HG02759 (cell line): Measurements from ENCODE around the gene MACIR.

Experiments
- ATAC-seq: cut with Tn5 transposase; IDR thresholded peaks from one replicate; pipeline ENCODE4 v1.9.1; 2021; ENCODE audit warnings: mild to moderate bottlenecking, moderate library complexity; ENCODE audit not compliant: unreplicated experiment

The MACIR gene

GRCh38 chr5:103289024-103289423 lies 30.5 kb downstream of the MACIR start:
- ATAC-seq, result no peak

- ATAC-seq, result no peak
Measured at GRCh38 chr5:103290846-103291245, 32.3 kb downstream of the MACIR start.

- ATAC-seq, result no peak
Measured at GRCh38 chr5:103291606-103292005, 33.0 kb downstream of the MACIR start.

GRCh38 chr5:103293099-103293498 lies 34.5 kb downstream of the MACIR start:
- no peak for ATAC-seq

GRCh38 chr5:103293719-103294118 lies 35.2 kb downstream of the MACIR start:
- no peak for ATAC-seq

DNA sequence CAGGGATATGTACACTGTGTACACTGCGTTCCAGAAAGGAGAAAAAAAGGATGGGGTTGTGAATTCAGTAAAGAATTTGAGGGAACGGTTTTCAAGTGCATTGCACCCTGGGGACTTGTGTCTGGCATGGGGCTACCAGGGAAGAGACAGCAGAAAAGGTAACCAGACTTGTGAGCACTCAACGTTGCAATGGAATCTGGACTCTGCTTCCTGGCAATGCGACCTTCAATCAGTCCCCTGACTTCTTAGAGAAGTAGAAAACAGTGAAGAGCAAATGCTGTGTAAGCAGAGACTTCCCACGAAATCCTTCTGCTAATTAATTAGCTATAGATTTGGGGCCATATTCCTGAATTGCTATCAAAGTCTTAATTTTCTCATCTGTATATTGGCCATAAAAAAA lies 36.3 kb downstream of the MACIR start:
- no peak for ATAC-seq

GRCh38 chr5:103295424-103295823 lies 36.9 kb downstream of the MACIR start:
- ATAC-seq, result no peak

DNA sequence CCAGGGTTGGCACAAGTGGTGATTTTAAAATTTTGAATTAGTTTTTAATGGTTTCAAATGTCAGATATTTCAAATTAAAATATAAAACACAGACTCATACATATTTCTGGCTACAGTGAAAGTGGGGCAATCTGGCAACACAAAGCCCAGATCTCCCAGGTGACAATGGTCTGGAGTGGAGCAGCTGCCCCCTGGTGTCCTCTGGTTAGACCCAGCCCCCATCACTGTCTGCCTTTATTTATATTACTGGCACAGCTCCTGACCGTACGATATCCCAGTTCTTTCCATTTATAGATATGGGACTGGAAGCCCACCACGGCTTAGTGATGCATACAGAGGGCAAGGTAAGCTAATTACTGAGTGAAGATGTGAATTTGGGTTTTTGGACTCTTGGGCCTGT lies 37.3 kb downstream of the MACIR start:
- ATAC-seq, result no peak

- ATAC-seq, result no peak
Measured at GRCh38 chr5:103298117-103298516, 39.6 kb downstream of the MACIR start.

GRCh38 chr5:103298607-103299188 lies 40.1 kb downstream of the MACIR start:
- ATAC-seq, result no peak

- no peak for ATAC-seq
Measured at GRCh38 chr5:103305809-103306208, 47.2 kb downstream of the MACIR start.

DNA sequence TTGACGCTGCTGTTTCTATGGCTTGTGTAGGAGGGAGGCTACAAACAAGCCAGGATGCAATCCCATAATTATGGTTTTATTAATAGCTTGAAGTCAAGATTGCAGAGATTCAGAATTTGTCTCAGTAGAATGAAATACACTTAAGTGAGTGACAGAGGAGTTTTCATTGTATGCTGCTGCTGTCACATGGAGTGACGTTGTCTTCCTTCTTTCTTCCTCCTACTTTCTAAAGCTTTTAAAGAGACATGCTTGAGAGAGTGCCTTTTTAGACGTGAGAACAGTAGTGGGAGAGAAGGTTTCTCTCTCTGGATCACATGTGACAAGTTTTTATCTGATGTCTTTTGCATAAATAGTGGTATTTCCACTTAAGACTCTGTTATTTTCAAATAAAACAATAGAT lies 48.9 kb downstream of the MACIR start:
- ATAC-seq, result no peak

- no peak for ATAC-seq
Measured at GRCh38 chr5:103308774-103309173, 50.2 kb downstream of the MACIR start.

GRCh38 chr5:103313056-103313455 lies 54.5 kb downstream of the MACIR start:
- ATAC-seq, result no peak

- no peak for ATAC-seq
Measured at GRCh38 chr5:103315455-103315854, 56.9 kb downstream of the MACIR start.

DNA sequence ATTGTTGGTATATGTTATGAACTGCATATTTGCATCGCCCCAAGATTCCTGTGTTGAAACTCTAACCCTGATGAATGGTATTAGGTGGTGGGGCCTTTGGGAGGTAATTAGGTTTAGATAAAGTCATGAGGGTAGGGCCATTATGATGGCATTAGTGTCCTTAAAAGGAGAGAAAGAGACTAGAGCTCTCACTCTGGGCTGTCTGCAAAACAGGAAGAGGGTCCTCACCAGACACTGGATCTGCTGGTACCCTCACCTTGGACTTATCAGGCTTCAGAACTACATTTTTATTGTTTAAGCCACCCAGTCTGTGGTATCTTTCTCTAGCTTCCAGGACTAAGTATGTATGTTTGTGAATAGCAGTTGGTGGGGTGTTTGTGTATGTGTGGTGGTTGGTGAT lies 68.9 kb downstream of the MACIR start:
- ATAC-seq, result no peak

DNA sequence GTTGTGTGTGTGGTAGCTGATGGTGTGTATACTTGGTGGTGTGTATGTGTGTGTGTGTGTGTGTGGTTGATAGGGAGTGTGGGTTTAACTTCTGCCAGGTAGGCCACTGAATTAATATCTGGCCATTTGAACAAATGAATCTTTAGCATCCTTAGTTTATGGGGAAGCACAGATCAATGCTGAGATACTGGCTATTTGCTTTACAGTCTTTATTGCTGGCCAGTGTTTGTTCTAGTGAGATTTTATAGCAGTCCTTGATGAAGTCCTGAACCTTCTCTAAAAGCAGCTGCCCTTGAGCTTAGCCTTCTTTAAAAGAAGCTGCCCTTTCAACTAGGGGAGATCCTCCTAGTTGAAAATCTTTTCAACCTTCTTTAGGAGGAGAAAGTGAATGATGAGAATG lies 69.3 kb downstream of the MACIR start:
- ATAC-seq, result no peak
